Stimulated activated CD8-positive, alpha-beta memory T cell treated with anti-CD3 and anti-CD28 coated beads, Interleukin-2, amount 100 ng/mL, for 1 hour (primary cell): ENCODE data around the gene CYP11A1.

ENCODE experiments used
- DNase-seq, 2 donors: peaks; one replicate each; pipeline ENCODE4 v3.0.0-alpha.2; 2020; ENCODE audit warnings: low read depth in 2 of 2

Gene CYP11A1

DNA sequence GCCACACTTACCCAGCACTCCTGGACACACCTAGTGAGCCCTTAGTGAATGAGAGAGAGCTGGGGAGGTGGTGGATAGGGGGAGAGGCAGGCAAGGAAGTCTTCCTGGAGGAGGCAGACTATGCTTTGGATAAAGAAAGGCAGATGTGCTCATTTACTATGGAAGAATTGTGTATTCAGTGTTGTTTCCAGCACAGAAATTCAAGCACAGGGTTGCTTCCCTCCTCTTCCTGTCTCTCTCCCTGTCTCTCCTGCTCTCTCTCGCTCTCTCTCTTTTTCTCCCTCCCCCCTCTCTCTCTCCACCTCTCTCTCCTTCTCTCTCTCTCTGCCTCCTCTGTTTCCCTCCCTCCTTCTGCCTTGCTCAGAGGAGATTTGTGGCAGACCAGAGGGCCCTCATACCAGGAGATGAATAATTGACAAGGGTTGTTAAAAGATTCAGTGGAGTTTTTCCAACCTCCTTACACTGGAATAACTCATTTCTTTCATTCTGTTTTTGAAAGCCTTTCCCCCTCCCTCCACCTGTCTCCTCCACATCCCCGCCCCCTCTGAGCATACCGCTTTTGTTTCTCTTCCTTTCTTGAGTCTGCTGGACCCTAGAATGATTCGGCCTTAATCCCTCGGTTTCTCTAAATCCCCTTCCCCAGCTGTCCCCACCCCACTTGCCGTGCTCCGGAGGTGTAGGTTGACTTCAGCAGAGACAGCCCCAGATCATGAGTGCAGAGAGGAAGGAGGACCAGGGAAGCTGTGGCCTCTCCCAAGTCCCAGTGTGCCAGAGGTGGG is 65.7 kb downstream of the CYP11A1 start:
- no peak for DNase-seq

DNA sequence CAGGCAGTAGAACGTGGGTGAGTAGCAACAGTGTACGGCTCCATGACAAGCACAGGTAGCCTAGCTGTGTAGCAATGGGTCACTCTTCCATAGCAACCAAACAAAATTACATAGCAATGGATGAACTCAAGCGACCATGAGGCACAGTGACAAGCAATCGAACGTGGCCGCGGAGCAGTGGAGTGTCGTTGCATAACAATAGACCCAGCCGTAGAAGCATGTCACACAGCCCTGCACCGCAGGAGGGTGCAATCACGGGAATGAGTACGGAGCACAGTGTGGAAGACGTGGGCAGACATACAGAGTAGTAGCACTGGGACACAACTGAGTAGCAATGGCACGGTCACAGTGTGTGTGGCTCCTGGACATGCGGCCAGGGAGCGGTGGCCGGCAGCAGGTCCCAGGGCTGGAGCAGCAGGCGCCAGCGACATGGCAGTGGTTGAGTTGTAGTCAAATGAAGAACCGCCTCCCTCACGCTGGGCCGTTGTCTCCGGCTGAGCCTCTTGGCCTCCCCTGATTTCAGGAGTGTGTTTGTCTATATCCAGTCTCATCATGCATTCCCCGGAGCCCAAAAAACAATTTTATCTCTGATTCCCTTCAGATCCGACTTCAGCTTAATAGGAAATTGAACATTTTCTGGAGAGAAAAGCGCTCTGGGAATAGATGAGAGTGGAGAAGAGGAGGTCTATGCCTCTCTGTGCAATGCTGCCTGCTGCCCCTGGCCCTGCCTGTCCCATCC is 67.2 kb downstream of the CYP11A1 start:
- DNase-seq = no peak

DNA sequence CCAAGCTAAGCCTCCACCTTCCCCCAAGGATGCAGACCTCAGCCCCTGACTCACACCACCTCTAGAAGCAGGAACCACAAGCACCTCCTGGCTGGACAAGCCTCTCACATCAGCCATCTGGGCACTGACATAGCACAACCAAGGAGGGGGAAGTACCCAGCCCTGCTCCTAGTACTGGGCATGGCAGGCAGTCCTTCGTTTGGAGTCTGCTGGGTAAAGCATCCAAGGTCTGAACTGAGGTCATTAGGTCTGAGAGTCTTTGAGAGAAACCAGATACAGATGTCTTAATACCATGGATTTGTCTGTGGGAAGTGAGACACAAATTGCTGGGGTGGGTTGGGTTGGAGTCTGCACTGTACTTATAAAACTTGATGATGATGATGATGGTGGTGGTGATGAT is 69.6 kb downstream of the CYP11A1 start:
- DNase-seq = no peak

DNA sequence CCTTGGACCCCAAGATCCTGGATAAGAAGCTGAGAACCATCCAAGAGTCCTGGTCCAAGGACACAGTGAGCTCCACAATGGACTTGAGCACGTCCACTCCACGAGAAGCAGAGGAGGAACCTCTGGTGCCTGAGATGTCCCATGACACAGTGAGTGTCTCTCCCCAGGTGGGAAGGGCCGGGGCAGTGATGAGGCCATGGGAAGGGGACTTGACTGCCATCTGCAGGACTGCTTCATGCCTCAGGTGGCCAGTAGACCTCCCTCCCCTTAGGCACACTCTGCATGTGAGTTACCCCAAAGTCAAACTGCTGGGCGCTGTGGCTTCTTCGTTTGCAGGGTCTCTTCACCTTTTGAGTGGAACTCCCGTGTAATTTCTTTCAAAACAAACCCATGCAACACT is 71.6 kb downstream of the CYP11A1 start:
- DNase-seq = no peak

DNA sequence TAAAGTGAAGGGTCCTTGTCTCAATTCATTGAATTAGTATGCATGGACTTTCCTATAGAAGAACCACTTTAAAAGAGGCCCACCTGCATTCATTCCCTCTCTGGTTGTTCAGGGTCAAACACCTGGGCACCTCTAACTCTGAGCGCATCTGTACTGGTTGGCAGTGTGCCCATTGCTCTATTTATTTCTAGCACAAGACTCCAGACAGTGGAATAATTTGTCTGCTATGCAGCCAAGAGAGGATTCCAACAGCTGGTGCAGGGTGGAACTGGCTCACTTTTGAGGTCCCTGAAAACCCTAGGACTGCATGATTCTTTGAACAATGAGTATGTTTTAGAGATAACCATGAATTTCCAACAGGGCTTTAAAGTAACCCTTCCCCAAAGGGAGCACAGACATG is 73.4 kb downstream of the CYP11A1 start:
- DNase-seq = no peak

DNA sequence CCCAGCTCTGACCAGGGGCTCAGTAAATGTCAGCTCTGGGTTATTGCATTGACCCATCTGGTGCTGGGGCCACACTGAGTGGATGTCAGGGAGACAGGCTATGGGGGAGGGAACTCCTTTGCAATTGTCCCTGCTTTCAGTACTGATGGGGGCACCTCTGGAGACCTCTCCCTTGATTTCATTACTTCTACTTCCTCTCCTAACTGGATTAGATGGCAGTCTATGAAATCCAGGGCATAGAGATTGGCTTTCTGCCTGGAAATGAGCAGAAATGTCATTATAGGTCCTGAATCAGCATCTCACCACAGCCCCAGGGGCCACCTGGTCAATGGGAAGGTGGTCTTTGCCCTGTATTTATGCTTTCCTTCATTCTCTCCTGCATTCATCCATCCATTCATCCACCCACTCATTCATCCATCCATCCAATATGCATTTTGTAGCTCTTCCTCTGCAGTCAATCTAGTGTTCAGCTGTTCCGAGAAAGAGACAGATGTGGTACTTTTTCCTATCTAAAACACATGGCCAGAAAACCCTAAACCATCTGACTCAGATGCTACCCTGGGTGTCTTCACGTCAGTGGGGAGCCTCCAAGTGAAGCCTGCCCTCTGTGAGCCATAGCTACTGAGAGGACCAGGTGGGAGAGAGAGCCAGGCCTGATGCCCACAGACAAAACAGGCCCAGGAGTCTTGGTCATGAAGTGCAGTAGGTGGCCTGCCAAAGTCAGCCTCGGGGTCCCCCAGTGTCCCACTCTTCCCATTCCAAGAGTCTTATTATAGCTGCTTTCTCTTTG is 74.2 kb downstream of the CYP11A1 start:
- no peak for DNase-seq

DNA sequence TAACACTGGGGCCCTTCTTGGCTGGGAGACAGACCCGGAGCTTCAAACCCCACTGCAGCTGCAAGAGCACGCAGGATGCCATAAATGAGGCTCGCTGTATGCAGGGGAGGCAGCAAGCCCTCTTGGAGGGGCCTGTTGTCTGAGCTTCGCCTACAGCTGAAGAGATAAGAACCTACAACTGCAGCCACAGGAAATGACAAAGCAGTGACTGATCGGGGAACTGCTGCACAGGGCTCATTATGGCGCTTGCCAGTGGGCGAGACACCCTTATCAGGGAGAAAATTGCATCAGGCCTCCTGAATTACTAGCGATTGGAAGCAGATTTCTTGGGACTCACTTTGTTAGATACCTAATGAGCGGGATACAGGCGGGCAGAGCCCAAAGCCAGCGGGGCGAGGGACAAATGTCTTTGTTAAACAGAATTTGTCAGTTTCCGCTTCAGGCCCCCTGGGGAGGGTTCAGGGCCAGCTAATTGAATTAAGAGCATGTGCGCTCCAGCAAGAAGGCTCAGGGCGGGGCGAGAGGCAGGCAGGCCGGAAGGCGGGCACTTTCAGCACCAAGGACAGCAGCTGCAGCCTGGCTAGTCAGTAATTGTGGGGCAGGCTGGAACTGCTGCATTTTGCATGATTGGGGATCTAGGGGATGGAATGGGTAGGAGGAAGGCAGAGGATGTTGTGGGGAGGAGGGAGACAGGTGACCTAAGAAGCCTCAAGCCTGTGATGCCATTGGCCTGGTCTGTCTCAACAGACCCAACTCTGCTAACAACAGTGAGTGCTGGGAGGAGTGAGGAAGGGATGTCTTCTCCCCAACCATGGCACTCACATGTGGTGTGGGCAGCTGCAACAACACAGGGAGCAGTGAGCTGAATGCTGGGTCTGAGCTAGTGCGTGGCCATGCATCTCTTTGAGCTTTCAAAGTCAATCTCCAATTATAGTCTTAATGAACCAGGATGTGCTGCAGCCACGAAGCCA is 76.1 kb downstream of the CYP11A1 start:
- peak; percentile 15 to 39 for DNase-seq

DNA sequence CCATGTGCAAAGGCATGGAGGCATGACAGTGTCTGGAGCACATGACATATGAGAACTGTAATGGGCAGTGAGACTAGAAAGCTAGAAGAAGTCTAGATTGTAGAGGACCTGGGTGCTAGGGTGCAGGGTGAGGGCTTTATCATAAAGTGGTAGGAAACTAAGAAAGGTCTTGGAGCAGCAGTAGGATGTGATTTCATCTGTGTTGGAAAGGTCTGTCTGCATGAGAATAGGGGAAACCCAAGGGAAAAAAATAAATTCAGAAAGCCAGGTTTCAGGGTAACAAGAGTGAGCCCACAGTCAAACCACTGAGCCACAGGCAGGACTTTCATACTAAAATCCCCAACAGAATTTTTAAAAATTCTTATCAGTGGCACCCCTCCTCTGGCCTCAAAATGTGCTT is 76.8 kb downstream of the CYP11A1 start:
- DNase-seq = no peak

DNA sequence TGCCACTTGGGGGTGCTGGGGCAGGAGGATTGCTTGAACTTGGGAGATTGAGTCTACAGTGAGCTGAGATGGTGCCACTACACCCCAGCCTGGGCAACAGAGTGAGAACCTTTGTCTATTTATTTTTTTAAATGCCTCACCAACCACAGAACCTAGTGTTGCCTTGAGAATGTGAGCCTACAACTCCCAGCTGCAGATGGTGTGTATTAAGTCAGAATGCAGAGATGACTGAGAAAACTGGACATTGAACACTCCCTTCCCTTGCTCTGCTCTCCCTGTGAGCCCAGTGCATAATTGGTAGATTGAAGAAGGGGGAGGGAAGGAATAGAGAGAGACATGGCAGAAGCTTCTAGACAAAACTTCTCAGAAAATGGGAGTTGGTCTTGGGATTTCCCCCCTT is 77.8 kb downstream of the CYP11A1 start:
- DNase-seq = no peak
